Measurements from ENCODE around the gene BAHCC1. TPM values are rescaled to one million over a fixed set of nuclear protein-coding genes. Genes with fewer than 3 reads are reported as not detected.

BAHCC1 gene
- total RNA-seq, 1 experiment from 2014 or later: 33.7 TPM

DNA sequence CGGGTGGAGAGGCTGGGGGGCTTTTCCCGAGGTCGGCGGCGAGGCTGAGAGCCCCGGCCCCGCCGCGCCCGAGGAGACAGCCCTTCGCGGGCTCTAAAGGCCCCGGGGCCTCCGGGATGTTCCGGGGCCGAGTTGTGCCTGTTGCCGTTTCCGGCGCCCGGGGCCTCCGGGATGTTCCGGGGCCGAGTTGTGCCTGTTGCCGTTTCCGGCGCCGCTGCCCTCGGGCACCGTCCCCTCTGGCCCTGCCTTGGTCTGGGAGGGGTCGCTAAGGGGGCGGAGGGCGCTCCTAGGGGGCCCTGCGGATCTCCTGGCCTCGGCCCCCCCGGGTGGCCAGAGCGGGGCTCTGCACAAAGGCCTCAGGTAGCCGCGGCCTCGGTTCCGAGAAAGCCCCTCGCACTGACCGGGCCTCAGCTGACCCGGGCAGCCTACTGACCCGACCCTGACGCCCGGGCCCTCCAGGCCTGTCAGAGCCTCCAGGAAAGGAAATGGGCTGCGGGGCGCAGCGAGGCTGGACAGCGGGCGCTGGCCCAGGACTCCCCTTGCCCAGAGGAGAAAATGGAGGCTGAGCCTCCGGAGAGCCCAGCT is 93.1 kb downstream of the BAHCC1 start:
- Histone ChIP-seq H3K4me2 (peak overlapping the region; percentile 72), H3K9me2 (ENCODE audit: insufficient read depth) (no peaks in the 10 kb centered on the region), H3K4me3 (peak overlapping the region; percentile 55; the same call in 1 of the 2 replicates), H4K20me1 (ENCODE audit: insufficient read depth) (no peaks in the 10 kb centered on the region), H3K79me2 (ENCODE audit: low read depth) (no peaks in the 10 kb centered on the region), H2AFZ (peak overlapping the region; percentile 58), H3K27ac (no peak overlapping the region), H3K27me3 (ENCODE audit: insufficient read depth, low read depth) (no peaks in the 10 kb centered on the region), H3K9me3 (ENCODE audit: insufficient read depth, low read depth) (no peaks in the 10 kb centered on the region), H3K4me1 (replicated peaks; ENCODE audit: insufficient read depth) (no peaks in the 10 kb centered on the region), H3F3A (ENCODE audit: insufficient read depth, low read depth) (no peaks in the 10 kb centered on the region), H3K36me3 (ENCODE audit: low read depth) (no peaks in the 10 kb centered on the region)
- TF ChIP-seq EZH2 (IDR thresholded peaks at IDR 0.05; ENCODE audit: low read depth): no peak
- TF ChIP-seq, protein P1, sequence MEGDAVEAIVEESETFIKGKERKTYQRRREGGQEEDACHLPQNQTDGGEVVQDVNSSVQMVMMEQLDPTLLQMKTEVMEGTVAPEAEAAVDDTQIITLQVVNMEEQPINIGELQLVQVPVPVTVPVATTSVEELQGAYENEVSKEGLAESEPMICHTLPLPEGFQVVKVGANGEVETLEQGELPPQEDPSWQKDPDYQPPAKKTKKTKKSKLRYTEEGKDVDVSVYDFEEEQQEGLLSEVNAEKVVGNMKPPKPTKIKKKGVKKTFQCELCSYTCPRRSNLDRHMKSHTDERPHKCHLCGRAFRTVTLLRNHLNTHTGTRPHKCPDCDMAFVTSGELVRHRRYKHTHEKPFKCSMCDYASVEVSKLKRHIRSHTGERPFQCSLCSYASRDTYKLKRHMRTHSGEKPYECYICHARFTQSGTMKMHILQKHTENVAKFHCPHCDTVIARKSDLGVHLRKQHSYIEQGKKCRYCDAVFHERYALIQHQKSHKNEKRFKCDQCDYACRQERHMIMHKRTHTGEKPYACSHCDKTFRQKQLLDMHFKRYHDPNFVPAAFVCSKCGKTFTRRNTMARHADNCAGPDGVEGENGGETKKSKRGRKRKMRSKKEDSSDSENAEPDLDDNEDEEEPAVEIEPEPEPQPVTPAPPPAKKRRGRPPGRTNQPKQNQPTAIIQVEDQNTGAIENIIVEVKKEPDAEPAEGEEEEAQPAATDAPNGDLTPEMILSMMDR (conservative IDR thresholded peaks at IDR 0.05): no peak
- DNase-seq: no peak
- ChIA-PET CTCF (no interaction called here), POLR2A (ENCODE audit: unreplicated experiment) (no interaction called here)
- intact Hi-C loops (cut with micrococcal nuclease; ENCODE audit: unreplicated experiment): loop anchor here (5.0 kb wide), 1 partner anchor 501 kb away; no protein-coding TSS in a partner anchor
- TSS peak; percentile 78 for BruUV-seq (replicated peaks)

DNA sequence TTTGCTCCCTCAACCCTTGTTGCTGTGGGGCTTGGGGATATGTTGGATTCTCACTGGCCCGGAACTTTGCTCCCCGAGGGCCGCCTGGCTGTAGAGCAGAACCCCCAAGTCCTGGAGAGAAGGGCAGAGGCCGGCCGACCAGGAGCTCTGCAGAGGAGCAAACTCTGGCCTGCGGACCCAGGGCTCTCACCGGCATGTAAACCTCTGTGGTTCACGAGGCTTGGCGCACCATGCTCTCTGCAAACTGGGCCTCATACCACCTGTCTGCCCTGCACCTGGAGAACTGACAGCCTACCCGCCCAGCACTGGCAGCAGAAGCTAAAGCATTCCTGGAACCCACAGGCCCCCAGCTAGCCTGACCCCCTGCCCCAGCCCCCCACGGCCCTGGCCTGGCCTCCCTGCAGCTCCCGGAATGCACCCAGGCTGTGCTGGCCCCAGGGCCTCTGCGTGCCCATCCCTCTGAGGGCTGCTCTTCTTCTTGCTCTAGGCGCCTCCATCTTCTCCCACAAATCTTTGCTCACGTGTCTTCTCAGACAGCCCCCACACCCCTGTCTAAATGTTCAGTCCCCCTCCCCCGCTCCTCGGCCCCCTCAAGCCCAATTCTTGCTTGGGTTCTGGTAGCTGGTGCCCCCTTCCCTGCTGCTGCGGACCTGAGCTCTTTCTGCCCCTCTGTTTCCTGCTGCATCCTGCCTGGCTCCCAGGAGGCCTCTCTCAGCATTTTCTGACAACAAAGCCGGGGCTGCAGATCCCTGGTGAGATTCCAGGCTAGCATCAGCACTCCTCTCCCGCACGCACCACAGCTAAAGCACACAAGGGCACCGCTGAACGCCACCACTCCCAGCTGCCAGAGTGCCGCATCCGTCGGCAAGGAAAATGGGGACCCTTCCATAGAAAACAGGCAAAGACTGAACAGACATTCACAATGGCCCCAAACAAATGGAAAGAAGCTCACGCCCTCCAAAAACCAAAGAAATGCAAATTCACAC is 94.0 kb downstream of the BAHCC1 start:
- Histone ChIP-seq H3K4me1 (replicated peaks; ENCODE audit: insufficient read depth) (no peaks in the 10 kb centered on the region), H3K9me3 (ENCODE audit: insufficient read depth, low read depth) (no peaks in the 10 kb centered on the region), H3F3A (ENCODE audit: insufficient read depth, low read depth) (no peaks in the 10 kb centered on the region), H3K4me3 (no peak overlapping the region), H3K4me2 (no peak overlapping the region), H2AFZ (no peak overlapping the region), H3K79me2 (ENCODE audit: low read depth) (no peaks in the 10 kb centered on the region), H3K9me2 (ENCODE audit: insufficient read depth) (no peaks in the 10 kb centered on the region), H3K27me3 (ENCODE audit: insufficient read depth, low read depth) (no peaks in the 10 kb centered on the region), H4K20me1 (ENCODE audit: insufficient read depth) (no peaks in the 10 kb centered on the region), H3K36me3 (ENCODE audit: low read depth) (no peaks in the 10 kb centered on the region), H3K27ac (no peak overlapping the region)
- DNase-seq: no peak
- POLR2A ChIA-PET (ENCODE audit: unreplicated experiment): interaction anchor here (1.1 kb wide), 1 partner anchor 20 kb away, joined by 4 read pairs; no protein-coding TSS in a partner anchor
- CTCF ChIA-PET: interaction anchor here (0.6 to 0.7 kb wide), 2 partner anchors 81 to 266 kb away, joined by 3 to 5 read pairs; no protein-coding TSS in a partner anchor
- no TSS peak for BruUV-seq (replicated peaks)
- intact Hi-C loops (cut with micrococcal nuclease; ENCODE audit: unreplicated experiment): loop anchor here (5.0 kb wide), 1 partner anchor 502 kb away; no protein-coding TSS in a partner anchor
- TF ChIP-seq, protein P1 (conservative IDR thresholded peaks at IDR 0.05): no peak
- TF ChIP-seq EZH2 (IDR thresholded peaks at IDR 0.05; ENCODE audit: low read depth): no peak
